IPS-NIHi11 (cell line): ENCODE measurements around the gene CEACAM1.
A peak's percentile ranks its signal among the peaks of the same experiment; 100 is the strongest.
"Not testable (repeated sequence)": the region's sequence is repeated elsewhere in the genome, so short reads cannot be mapped to it uniquely, and the experiment has no call there.

Experiments used
- DNase-seq: peaks from one replicate; pipeline ENCODE4 v3.0.0; 2012; ENCODE audit warnings: mixed read lengths, low spot score

CEACAM1 gene

GRCh38 chr19:42475366-42475765, 52.9 kb downstream of the CEACAM1 start:
- no peak for DNase-seq

- DNase-seq = no peak
These were observed 53.5 kb downstream of the CEACAM1 start for GRCh38 chr19:42474743-42475142.

GRCh38 chr19:42473686-42474085, 54.6 kb downstream of the CEACAM1 start:
- DNase-seq = peak; percentile 58

GRCh38 chr19:42472402-42473147, 55.7 kb downstream of the CEACAM1 start:
- no peak for DNase-seq

- no peak for DNase-seq
These were observed 56.6 kb downstream of the CEACAM1 start for GRCh38 chr19:42471554-42472249.

GRCh38 chr19:42469311-42470235, 58.7 kb downstream of the CEACAM1 start:
- DNase-seq = no peak

GRCh38 chr19:42468273-42468796, 59.9 kb downstream of the CEACAM1 start:
- no peak for DNase-seq

- DNase-seq = no peak
These were observed 61.0 kb downstream of the CEACAM1 start for GRCh38 chr19:42467183-42467760.

- no peak for DNase-seq
These were observed 61.6 kb downstream of the CEACAM1 start for GRCh38 chr19:42466521-42467182.

GRCh38 chr19:42465827-42466280, 62.4 kb downstream of the CEACAM1 start:
- DNase-seq = no peak

GRCh38 chr19:42461700-42462324, 66.5 kb downstream of the CEACAM1 start:
- DNase-seq = no peak

GRCh38 chr19:42461231-42461630, 67.0 kb downstream of the CEACAM1 start:
- DNase-seq = not testable (repeated sequence)

GRCh38 chr19:42459926-42460325, 68.4 kb downstream of the CEACAM1 start:
- no peak for DNase-seq
